Stimulated activated naive CD8-positive, alpha-beta T cell treated with anti-CD3 and anti-CD28 coated beads, Interleukin-15, Interleukin-2, amounts not matched to agents 100 U/mL and 50 U/mL, for 24 hours (primary cell): ENCODE results near the gene IL1RAPL1.

Experiments used
- ATAC-seq: fragments of 150-1000 bp; cut with Tn5 transposase; one replicate; pipeline ENCODE4 v1.10.0; 2021
- DNase-seq: peaks from one replicate; pipeline ENCODE4 v3.0.0; 2021

The IL1RAPL1 gene

DNA sequence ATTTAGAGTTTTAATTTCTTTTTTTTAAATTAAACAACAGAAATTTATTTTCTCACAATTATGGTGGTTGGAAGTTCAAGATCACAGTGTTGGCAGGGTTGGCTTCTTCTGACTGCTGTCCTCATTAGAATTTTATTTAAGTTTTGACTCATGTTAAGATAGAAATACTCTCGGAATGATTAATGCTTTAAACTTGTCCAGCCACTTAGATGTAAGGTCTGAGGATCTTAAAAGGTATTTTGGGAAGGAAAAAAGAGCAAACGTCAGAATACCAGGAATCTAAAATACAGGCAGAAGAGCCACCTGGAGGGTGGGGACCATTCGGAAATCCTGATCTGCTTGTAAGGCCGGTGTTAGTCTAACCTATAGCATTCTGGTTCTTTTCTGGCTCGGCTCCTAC, 1205.1 kb downstream of the IL1RAPL1 start:
- DNase-seq, result no peak
- no peak for ATAC-seq

DNA sequence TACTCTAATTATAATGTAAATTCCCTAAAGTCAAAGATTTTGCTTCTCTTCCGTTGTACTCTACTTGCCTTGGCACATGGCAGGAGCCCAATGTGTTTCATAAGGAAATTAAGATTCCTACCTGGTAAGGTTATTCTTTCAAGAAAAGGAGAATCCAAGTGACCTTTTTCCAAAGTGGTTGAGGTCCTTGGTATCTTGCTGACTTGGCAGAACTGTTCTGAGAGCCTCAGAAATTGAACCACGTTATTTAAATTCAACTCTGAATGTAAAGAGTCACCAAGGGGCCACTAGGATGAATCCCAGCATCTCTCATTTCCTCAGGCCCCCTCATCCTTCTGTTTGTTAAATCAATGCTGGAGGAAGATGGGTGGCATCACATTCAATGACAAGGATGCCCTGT, 1209.9 kb downstream of the IL1RAPL1 start:
- ATAC-seq (no peak), DNase-seq (no peak)

GRCh38 chrX:29798469-29798868, 1211.2 kb downstream of the IL1RAPL1 start:
- DNase-seq (no peak), ATAC-seq (no peak)

DNA sequence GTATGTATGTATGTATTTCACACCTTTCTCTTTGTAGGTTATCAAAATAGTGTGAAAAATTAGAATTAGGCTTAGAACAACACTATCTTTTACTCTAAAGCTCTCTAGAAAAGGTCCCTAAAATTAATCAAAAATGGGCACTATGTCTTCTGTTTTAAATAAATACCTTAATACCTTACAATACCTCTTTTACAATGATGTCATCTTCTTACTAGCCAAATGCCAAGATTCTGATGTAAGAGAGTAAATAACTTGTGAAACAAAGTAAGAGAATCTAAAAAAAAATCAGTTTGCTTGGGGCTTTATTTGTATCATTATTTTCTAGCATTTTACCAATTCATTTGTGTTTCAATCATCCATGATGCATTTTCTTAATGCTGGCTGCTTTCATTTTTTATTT, 1225.9 kb downstream of the IL1RAPL1 start:
- ATAC-seq, result no peak
- DNase-seq, result no peak

DNA sequence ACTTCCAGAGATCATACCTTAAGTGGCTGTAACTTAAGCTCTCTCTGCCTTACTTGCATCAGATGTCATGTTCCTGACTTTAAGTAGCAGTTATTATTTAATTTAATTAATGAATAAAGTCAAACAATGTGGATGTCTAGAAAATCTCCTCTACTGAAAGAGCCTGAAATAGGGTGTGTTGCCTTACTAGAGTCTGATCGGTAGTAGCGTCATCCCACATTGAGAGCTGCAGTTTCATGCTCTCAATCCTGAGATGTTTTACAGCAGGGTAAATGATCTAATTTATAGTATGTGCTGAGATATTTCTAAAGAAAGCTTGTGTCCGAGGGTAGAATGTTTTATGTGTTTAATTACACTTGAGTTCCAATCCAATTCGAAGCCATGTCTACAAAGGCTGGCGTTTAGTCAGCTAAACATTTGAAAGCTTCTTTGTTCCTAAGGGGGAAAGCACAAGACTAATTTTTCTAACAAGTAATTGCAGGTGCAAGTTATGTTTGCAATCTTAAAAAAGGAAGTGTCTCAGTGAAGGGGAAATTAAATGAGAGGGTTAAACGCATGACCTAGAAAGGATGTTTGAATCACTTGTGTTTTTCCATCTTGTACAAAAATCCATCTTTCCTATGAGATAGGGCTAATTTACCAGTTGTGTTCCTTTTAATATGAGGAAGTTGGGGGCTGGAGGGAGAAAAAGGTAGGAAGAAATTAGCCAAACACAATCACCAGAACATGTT, 1237.1 kb downstream of the IL1RAPL1 start:
- ATAC-seq (no peak), DNase-seq (no peak)

GRCh38 chrX:29826742-29827141, 1239.5 kb downstream of the IL1RAPL1 start:
- no peak for DNase-seq
- no peak for ATAC-seq

- no peak for DNase-seq
- no peak for ATAC-seq
Observed at GRCh38 chrX:29834311-29834710, 1247.1 kb downstream of the IL1RAPL1 start.

DNA sequence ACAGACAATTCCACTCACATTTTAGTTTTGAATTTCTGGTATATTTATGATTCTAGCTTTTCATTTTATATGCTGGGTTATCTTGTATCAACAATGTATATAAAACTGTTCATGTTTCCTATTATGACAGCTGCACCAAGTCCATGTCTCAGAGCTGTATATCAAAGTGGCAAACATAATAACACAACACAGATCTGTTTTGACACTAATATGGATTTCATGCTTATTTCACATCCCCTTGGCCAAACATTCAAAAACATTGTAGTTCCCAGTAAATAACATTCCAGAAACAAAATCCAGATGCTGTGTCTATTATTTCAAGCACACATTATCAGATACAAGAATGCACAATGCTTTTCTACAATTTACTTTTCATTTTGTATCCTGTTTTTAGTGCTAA, 1247.5 kb downstream of the IL1RAPL1 start:
- DNase-seq, result no peak
- ATAC-seq, result no peak

GRCh38 chrX:29841750-29842149, 1254.5 kb downstream of the IL1RAPL1 start:
- ATAC-seq (no peak), DNase-seq (no peak)

GRCh38 chrX:29842552-29842951, 1255.3 kb downstream of the IL1RAPL1 start:
- ATAC-seq, result no peak

DNA sequence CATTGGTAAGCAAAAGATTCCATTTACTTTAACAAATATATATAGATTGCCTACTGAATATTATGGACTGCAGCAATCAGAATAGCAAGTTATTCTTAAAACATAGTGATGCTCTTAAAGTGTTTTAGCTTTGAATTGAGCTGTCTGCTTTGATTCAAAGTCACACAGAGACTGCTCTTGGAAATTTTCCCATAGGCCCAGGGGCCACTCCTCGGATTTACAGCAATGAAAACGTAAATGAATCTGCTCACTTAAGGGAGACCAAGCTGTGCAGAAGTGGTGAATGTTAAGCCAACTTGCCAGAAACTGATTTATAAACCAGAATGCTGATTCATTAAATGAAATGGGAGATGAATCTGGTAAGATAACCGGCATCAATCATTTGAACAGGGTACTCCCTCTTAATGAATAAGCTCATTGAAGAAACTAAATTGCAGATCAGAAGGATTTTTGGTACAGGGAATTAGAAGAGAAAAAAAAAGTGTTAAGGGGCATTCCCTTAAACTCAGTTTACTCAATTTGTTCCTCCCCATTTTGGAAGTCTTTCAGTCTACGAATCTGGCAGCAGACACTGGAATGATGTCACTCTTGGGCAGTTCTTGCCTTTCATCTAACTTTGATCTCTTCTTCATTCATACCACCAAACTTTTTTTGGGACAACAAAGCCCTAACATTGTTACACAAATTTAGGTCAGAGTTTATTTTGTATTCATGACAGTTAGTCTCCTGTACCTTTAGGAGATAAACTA, 1264.8 kb downstream of the IL1RAPL1 start:
- ATAC-seq (no peak), DNase-seq (no peak)

More at GRCh38 chrX:29842552-29842951, 1255.3 kb downstream of the IL1RAPL1 start:
- no peak for DNase-seq

DNA sequence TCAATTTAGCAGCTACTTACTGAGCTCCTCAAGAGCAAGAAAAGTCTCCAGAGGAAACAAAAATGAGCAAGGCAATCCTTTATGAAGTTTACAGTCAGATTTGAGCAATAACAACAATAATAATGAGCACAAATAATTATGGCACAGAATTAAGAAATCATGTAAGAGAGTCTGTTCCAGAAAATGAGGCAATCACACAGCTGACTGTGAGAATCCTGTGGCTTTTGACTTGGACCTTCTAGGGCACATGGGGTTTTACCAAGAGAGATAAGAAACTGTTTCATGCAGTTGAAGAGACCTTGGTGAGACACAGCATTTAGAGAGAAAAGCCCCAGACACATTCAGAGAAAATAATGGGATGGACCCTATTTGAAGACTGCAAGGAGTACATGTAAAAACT, 1265.5 kb downstream of the IL1RAPL1 start:
- no peak for ATAC-seq

DNA sequence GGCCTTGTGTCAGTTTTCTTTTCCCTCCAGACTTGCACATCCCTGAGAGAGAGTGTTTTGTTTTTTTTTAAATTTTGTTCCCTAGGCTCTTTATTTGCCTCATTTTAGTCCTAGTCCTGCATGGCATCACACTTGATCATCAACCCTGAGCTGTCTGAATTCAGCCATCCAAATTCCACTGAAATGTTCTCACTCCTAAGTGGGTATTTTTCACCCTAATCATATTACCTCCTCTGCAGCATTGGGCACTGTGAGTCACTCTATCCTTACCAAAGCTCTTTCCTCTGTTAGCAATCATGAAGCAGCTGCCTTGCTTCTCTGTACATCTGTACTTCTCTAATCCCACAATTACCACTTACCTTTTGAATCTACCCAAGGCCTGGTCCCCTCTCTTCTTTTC, 1271.5 kb downstream of the IL1RAPL1 start:
- DNase-seq, result no peak
- ATAC-seq, result no peak

More for the DNA sequence above, 1265.5 kb downstream of the IL1RAPL1 start:
- DNase-seq, result no peak

DNA sequence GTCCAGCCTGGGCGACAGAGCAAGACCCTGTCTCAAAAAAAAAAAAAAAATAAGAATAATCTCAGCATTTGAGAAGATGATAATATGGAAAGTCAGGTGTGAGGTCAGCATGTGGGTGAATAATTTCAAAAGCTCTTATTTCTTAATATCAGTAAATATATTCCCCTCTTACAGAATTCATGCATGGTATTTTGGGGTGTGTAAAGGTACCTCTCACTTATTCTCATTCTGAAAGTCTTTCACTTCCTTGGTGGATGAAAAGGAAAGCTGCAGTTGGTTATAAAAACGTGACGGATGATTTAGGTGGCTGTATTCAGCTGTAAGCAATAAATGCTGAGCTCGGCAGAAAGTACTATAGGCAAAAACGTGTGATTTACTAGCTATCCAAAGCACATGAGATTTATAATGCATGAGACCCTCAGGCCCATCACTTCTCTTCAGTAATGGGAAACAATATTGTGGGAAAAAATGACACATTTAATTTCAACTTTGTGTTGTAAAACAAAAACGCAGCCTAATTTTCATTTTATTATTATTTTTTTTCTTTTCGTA, 1275.0 kb downstream of the IL1RAPL1 start:
- DNase-seq (no peak), ATAC-seq (no peak)

DNA sequence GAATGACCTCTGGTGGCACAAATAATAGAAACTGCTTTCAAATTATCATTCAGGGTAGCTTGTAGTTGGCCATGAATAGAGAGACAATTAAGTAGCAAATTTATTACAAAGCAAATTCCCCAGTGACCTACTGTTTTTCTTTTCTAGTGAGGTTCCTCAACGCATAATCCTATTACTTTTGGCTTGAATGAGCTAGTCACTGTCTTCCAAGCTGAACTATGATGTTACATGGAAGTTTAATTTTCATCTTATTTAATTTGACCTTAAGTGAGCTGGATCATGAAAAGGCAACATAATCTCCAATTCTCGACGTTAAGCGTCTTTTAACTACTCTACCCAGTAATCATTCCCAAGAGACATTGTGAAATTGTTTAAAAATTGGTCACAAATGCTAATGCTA, 1280.7 kb downstream of the IL1RAPL1 start:
- ATAC-seq, result no peak
- DNase-seq, result no peak

- no peak for DNase-seq
Observed at GRCh38 chrX:29869837-29870236, 1282.6 kb downstream of the IL1RAPL1 start.

DNA sequence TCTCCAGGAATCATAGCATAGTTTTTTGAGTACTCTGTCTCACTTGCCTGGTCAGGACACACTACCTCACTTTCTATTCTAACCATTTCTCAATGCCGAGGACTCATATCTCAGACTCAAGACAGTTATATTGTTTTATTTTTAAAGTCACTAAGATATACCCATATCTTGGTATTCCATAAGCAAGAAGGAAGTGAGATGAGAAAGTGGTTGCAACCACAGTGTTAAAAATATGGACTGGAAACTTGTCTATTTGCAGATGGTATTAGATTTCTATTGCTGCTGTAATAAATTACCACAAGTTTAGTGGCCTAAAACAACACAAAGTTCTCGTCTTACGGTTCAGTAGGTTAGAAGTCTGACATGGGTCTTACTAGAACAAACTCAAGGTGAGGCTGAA, 1283.4 kb downstream of the IL1RAPL1 start:
- ATAC-seq (no peak), DNase-seq (no peak)

More at GRCh38 chrX:29869837-29870236, 1282.6 kb downstream of the IL1RAPL1 start:
- ATAC-seq, result no peak

DNA sequence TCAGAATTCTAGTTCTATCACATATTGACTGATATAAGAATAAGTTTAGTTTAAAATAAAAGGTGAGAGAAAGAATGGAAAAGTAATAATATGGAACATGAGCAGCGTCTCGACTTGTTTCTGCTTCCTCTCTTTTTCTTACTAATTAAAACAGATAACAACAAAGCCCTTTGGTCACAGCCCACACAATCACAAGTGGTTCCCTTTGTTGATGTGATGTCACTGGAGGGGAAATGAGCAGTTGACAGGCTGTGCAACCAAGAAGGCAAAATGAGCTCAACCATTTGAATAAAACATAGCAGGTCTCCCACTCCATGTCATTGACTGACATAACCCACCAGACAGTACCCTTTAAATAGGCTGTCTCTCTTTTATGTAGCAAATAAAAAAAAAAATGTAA, 1285.6 kb downstream of the IL1RAPL1 start:
- no peak for ATAC-seq
- no peak for DNase-seq

GRCh38 chrX:29876733-29877132, 1289.5 kb downstream of the IL1RAPL1 start:
- ATAC-seq, result no peak
- DNase-seq, result no peak

DNA sequence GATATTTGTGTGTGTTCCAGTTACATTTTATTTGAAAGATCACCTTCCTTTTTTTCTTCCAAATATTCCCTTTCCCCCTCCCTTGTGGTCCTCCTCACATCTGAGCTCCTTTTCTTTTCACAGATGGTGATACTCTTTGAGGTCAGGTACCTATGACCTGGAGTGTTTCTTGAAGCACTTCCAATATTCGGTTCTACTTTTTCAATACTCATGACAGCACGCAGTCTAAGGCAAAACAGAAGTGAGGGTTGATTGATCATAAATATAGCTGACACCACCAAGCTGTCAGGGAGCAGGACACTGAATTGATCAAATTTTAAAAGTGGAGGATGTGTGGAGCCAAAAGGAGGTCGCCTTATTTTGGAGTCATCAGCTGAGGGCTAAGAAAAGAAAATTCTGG, 1293.7 kb downstream of the IL1RAPL1 start:
- no peak for ATAC-seq
- DNase-seq, result no peak

DNA sequence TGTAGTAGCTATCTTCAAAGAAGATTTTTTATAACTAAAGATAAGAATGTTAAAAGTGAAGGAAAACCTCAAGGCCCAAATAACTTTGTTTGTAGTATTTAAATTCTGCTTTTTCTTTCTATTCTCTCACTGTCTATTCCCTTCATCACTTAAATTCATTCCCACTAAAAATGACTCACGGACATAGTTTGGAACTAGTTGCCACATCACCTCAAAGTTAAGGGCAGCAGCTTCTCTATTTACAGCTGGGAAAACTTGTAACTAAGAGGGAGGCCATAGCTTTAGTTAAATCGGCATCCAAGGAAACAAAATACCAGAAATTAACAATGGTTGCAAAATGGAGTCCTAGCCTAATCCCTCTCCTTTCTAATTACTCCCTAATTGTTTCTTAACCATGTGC, 1302.8 kb downstream of the IL1RAPL1 start:
- ATAC-seq (no peak), DNase-seq (no peak)

DNA sequence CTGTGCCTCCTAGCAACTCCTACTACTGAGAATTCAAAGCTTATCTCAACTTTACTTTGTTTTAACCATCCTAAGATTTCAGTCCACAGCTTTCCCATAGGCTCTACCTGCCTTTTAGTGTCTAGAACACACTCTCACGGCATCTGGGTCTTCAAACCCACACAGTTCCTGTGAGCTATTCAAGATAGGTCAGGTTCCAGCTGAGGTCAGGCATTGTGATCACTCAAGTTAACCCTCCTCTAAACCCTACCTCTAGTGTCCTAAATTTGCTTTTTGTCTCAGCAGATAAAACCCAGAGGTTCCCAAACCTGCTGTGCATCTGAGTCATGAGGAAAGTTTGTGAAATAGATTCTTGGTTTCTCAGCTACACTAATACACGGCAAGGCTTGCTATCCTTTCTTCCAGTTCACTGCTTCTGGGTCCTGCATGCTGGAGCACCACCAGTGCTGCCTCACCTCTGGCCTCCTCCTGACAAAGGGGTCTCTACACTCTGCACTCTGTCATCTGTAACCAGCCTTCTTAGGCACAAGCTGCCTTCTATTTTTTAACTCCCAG, 1303.5 kb downstream of the IL1RAPL1 start:
- ATAC-seq (no peak), DNase-seq (no peak)

DNA sequence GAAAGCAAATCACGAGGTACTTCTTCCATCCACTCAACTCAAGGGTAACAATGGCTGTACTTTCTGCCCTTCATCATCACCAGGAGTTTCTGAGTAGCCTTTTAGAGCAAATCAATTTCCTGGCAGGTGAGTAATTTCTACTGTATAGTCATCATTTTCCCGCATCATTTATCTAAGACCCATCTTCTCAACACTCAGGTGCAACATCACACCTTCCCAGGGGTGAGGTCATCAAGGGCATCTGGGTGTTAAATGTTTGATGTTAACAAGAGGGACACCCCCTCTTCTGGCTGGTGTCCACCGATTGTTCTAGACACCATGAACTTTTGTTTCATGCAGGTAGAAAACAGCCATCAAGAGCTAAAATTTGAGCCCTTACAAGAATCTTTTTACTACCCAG, 1314.8 kb downstream of the IL1RAPL1 start:
- no peak for ATAC-seq
- no peak for DNase-seq
